Neural progenitor cell (in vitro differentiated cells): Measurements from ENCODE around the gene ERBIN. TPM values are rescaled to one million over a fixed set of nuclear protein-coding genes. Genes with fewer than 3 reads are reported as not detected.

Experiments
- DNase-seq: peaks from one replicate; pipeline ENCODE4 v3.0.0-alpha.2; 2016; ENCODE audit warnings: low spot score
- H2AFZ ChIP-seq: fragments of 200-600 bp; sonication (generic); replicated peaks from 2 replicates; pipeline ENCODE4 v1.6.1; 2016; ENCODE audit warnings: antibody characterized with exemption
- H3F3A ChIP-seq: fragments of 200-600 bp; sonication (generic); 2 replicates; pipeline ENCODE4 v1.6.1; 2016; ENCODE audit warnings: antibody characterized with exemption, low read depth
- H3K27ac ChIP-seq: fragments of 200-600 bp; sonication (generic); 2 replicates; pipeline ENCODE4 v1.5.1; 2016; ENCODE audit warnings: mild to moderate bottlenecking
- H3K27me3 ChIP-seq: fragments of 200-600 bp; sonication (generic); 2 replicates; pipeline ENCODE4 v1.6.1; 2016; ENCODE audit warnings: mild to moderate bottlenecking, moderate library complexity
- H3K36me3 ChIP-seq: fragments of 200-600 bp; sonication (generic); 2 replicates; pipeline ENCODE4 v1.5.1; 2016
- H3K4me1 ChIP-seq: fragments of 200-600 bp; sonication (generic); 2 replicates; pipeline ENCODE4 v1.6.1; 2016; ENCODE audit warnings: mixed run types
- H3K4me2 ChIP-seq: fragments of 200-600 bp; sonication (generic); 2 replicates; pipeline ENCODE4 v1.6.1; 2016
- H3K4me3 ChIP-seq: fragments of 200-600 bp; sonication (generic); 2 replicates; pipeline ENCODE4 v1.5.1; 2016
- H3K79me2 ChIP-seq: fragments of 200-600 bp; sonication (generic); 2 replicates; pipeline ENCODE4 v1.6.1; 2016; ENCODE audit warnings: low read depth
- H3K9ac ChIP-seq: fragments of 200-600 bp; sonication (generic); 2 replicates; pipeline ENCODE4 v1.6.1; 2016
- H3K9me3 ChIP-seq: fragments of 200-600 bp; sonication (generic); 2 replicates; pipeline ENCODE4 v1.5.1; 2016; ENCODE audit warnings: low read depth
- H4K20me1 ChIP-seq: fragments of 200-600 bp; sonication (generic); 2 replicates; pipeline ENCODE4 v1.6.1; 2016; ENCODE audit warnings: low read depth
- H3K27ac Mint-ChIP-seq: 3 replicates; pipeline ENCODE4 v1.8.0; 2021; ENCODE audit warnings: mixed read lengths
- H3K27me3 Mint-ChIP-seq: 2 replicates; pipeline ENCODE4 v1.8.0; 2022; ENCODE audit warnings: low read depth, mild to moderate bottlenecking, inconsistent platforms, moderate library complexity, mixed read lengths; ENCODE audit not compliant: insufficient read depth
- H3K36me3 Mint-ChIP-seq: 3 replicates; pipeline ENCODE4 v1.8.0; 2021; ENCODE audit warnings: mixed read lengths
- H3K4me1 Mint-ChIP-seq: 3 replicates; pipeline ENCODE4 v1.8.0; 2021; ENCODE audit warnings: mixed read lengths
- H3K4me3 Mint-ChIP-seq: 3 replicates; pipeline ENCODE4 v1.8.0; 2021; ENCODE audit warnings: mild to moderate bottlenecking, moderate library complexity, mixed read lengths
- H3K9me3 Mint-ChIP-seq: 3 replicates; pipeline ENCODE4 v1.8.0; 2020; ENCODE audit warnings: mixed read lengths
- EZH2 ChIP-seq: fragments of 200-600 bp; sonication (generic); IDR thresholded peaks from 2 replicates; pipeline ENCODE4 v1.6.1; 2017; ENCODE audit warnings: antibody characterized with exemption, mild to moderate bottlenecking, moderate library complexity
- EZH2phosphoT487 ChIP-seq: fragments of 200-600 bp; sonication (generic); IDR thresholded peaks from 2 replicates; pipeline ENCODE4 v1.6.1; 2017; ENCODE audit warnings: antibody characterized with exemption
- total RNA-seq: library from RNA; depleted of rRNA; stranded (reverse); fragments of >200 nt; gene quantifications from 2 replicates; pipeline ENCODE4 v1.2.3, GENCODE V29; 2015; ENCODE audit warnings: low replicate concordance
- TF ChIP-seq, protein P1 (sequence below): fragments of 200-600 bp; sonication (generic); IDR thresholded peaks from 2 replicates; pipeline ENCODE4 v1.5.1; 2017; ENCODE audit warnings: antibody characterized with exemption, mild to moderate bottlenecking

ERBIN gene
- total RNA-seq, 1 donor from 2014 or later, result 77.6 TPM

DNA sequence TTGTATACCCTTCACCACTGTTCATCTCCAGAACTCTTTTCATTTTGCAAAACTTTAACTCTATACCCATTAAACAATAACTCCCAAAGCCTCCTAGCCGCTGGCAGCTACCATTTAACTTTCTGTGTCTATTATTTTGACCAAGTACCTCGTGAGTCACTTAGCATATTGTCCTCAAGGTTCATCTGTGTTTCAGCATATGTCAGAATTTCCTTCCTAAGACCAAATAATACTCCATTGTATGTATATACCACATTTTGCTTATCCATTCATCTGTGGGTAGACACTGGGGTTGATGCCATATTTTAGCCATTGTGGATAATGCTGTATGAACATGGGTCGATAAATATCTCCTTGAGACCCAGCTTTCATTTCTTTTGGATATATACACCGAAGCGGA, 17.4 kb downstream of the ERBIN start:
- H3F3A ChIP-seq, result peaks cover 3% of the 10 kb centered on the region
- no peak for DNase-seq
- Mint-ChIP-seq H3K4me3 (no peak overlapping the region), H3K27me3 (peaks cover 3% of the 10 kb centered on the region), H3K36me3 (peaks cover 54% of the 10 kb centered on the region), H3K27ac (no peak overlapping the region), H3K9me3 (peaks cover 44% of the 10 kb centered on the region), H3K4me1 (no peaks in the 10 kb centered on the region)
- no peaks in the 10 kb centered on the region for H3K9me3 ChIP-seq
- no peaks in the 10 kb centered on the region for H3K4me1 ChIP-seq
- no peak overlapping the region for H3K4me3 ChIP-seq
- H3K4me2 ChIP-seq, result no peak overlapping the region
- H3K79me2 ChIP-seq, result peaks cover 86% of the 10 kb centered on the region
- H3K27me3 ChIP-seq, result no peaks in the 10 kb centered on the region
- H3K9ac ChIP-seq, result no peak overlapping the region
- H3K27ac ChIP-seq, result no peak overlapping the region
- TF ChIP-seq EZH2phosphoT487, result no peak
- TF ChIP-seq, protein P1, sequence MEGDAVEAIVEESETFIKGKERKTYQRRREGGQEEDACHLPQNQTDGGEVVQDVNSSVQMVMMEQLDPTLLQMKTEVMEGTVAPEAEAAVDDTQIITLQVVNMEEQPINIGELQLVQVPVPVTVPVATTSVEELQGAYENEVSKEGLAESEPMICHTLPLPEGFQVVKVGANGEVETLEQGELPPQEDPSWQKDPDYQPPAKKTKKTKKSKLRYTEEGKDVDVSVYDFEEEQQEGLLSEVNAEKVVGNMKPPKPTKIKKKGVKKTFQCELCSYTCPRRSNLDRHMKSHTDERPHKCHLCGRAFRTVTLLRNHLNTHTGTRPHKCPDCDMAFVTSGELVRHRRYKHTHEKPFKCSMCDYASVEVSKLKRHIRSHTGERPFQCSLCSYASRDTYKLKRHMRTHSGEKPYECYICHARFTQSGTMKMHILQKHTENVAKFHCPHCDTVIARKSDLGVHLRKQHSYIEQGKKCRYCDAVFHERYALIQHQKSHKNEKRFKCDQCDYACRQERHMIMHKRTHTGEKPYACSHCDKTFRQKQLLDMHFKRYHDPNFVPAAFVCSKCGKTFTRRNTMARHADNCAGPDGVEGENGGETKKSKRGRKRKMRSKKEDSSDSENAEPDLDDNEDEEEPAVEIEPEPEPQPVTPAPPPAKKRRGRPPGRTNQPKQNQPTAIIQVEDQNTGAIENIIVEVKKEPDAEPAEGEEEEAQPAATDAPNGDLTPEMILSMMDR, result no peak
- TF ChIP-seq EZH2, result no peak
- H2AFZ ChIP-seq, result no peak overlapping the region
- peaks cover 13% of the 10 kb centered on the region for H4K20me1 ChIP-seq
- peaks cover 8% of the 10 kb centered on the region for H3K36me3 ChIP-seq

DNA sequence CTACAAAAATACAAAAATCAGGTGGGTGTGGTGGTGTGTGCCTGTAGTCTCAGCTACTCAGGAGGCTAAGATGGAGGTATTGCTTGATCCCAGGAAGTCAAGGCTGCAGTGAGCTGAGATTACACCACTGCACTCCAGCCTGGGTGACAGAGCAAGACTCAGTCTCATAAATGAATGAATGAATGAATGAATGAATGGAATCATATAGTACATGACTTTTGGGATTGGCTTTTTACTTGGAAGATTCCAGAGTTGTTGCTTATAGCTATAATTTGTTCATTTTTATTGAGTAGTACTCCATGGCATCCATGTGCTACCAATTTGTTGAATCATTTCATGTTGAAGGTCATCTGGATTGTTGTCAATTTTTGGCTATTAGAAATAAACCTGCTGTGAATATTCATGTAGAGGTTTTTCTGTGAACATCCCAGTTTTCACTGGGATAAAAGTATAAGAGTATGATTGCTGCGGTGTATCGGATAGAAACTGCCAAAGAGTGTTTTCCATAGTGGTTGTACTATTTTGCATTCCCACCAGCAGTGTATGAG, 19.9 kb downstream of the ERBIN start:
- Mint-ChIP-seq H3K27me3 (no peaks in the 10 kb centered on the region), H3K27ac (no peak overlapping the region), H3K4me3 (no peak overlapping the region), H3K36me3 (peaks cover 56% of the 10 kb centered on the region), H3K4me1 (no peaks in the 10 kb centered on the region), H3K9me3 (peaks cover 49% of the 10 kb centered on the region)
- Histone ChIP-seq H3K4me1 (no peaks in the 10 kb centered on the region), H3K4me2 (no peak overlapping the region), H3K36me3 (peaks cover 4% of the 10 kb centered on the region), H2AFZ (no peak overlapping the region), H3K9ac (no peak overlapping the region), H3K4me3 (no peak overlapping the region), H3K79me2 (peaks cover 100% of the 10 kb centered on the region), H3K27me3 (no peaks in the 10 kb centered on the region), H3K27ac (no peak overlapping the region), H3K9me3 (no peaks in the 10 kb centered on the region), H4K20me1 (peaks cover 18% of the 10 kb centered on the region), H3F3A (no peaks in the 10 kb centered on the region)
- no peak for TF ChIP-seq EZH2
- TF ChIP-seq EZH2phosphoT487, result no peak
- TF ChIP-seq, protein P1, result no peak
- DNase-seq, result no peak

DNA sequence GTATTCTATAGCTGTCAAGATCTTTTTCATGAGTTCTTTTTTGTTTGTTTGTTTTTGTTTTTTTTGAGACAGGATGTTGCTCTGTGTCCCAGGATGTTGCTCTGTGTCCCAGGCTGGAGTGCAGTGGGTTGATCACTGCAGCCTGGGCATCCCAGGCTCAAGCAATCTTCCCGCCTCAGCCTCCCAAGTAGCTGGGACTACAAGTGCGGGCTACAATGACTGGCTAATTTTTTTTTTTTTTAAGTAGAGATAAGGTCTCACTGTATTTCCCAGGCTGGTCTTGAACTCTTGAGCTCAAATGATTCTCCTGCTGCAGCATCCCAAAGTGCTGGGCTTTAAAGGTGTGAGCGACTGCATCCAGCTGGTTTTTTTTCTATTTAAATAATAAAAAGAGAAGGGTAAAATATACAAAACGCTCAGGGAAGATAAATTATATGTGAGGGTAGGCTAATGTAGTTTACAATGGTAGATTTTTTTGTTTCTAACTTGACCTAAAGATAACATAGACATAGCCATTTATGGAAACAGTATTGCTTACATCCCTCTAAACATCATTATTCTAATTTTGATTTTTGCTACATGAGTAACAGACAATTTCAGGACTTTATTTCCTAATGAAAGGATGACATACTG, 21.9 kb downstream of the ERBIN start:
- TF ChIP-seq EZH2 (no peak), EZH2phosphoT487 (no peak)
- TF ChIP-seq, protein P1, result no peak
- no peak for DNase-seq
- H2AFZ ChIP-seq, result no peak overlapping the region
- peaks cover 24% of the 10 kb centered on the region for H4K20me1 ChIP-seq
- Mint-ChIP-seq H3K4me1 (no peaks in the 10 kb centered on the region), H3K27me3 (no peaks in the 10 kb centered on the region), H3K36me3 (peaks cover 51% of the 10 kb centered on the region), H3K27ac (no peak overlapping the region), H3K4me3 (no peak overlapping the region), H3K9me3 (peaks cover 47% of the 10 kb centered on the region)
- no peaks in the 10 kb centered on the region for H3K4me1 ChIP-seq
- no peak overlapping the region for H3K9ac ChIP-seq
- H3K36me3 ChIP-seq, result peaks cover 4% of the 10 kb centered on the region
- H3K9me3 ChIP-seq, result no peaks in the 10 kb centered on the region
- no peaks in the 10 kb centered on the region for H3K27me3 ChIP-seq
- H3K4me2 ChIP-seq, result no peak overlapping the region
- no peak overlapping the region for H3K27ac ChIP-seq
- peaks cover 100% of the 10 kb centered on the region for H3K79me2 ChIP-seq
- no peak overlapping the region for H3K4me3 ChIP-seq
- H3F3A ChIP-seq, result no peaks in the 10 kb centered on the region
